Activated CD8-positive, alpha-beta memory T cell treated with anti-CD3 and anti-CD28 coated beads for 48 hours (primary cell): Measurements from ENCODE around the gene RESP18.

Source experiments
- DNase-seq, 3 experiments: peaks; one replicate each; pipeline ENCODE4 v3.0.0-alpha.2; 2020; ENCODE audit warnings: low read depth in 2 of 3, low spot score in 2 of 3

The RESP18 gene

GRCh38 chr2:219278655-219279150 lies 53.8 kb downstream of the RESP18 start:
- no peak for DNase-seq

GRCh38 chr2:219277703-219278654 lies 54.6 kb downstream of the RESP18 start:
- peak in 2 of 3 experiments; percentile 58 to 62 for DNase-seq
